OCI-LY3 (cell line): ENCODE data around the gene IDH1.
A peak's percentile ranks its signal among the peaks of the same experiment; 100 is the strongest.

Experiments used
- H2AFZ ChIP-seq: fragments of 200-600, 300-600 bp; shearing (Covaris generic); 2 replicates; pipeline ENCODE4 v1.6.0; 2014; ENCODE audit warnings: antibody characterized with exemption, low read depth, low read length
- H3K27ac ChIP-seq: fragments of 200-600, 300-600 bp; sonication (generic); 2 replicates; pipeline ENCODE4 v1.5.1; 2014; ENCODE audit warnings: mild to moderate bottlenecking, low read length, moderate library complexity, mixed read lengths
- H3K27me3 ChIP-seq: fragments of 200-600, 300-600 bp; sonication (generic); 2 replicates; pipeline ENCODE4 v1.6.1; 2014; ENCODE audit warnings: low read depth, low read length, mixed read lengths
- H3K36me3 ChIP-seq: fragments of 200-600, 300-600 bp; sonication (generic); replicated peaks from 2 replicates; pipeline ENCODE3; 2014; ENCODE audit warnings: low read depth, low read length, mixed read lengths
- H3K4me1 ChIP-seq: fragments of 300-600, 200-600 bp; sonication (generic); 2 replicates; pipeline ENCODE4 v1.6.1; 2014; ENCODE audit warnings: low read length, mixed read lengths
- H3K4me2 ChIP-seq: fragments of 200-600, 300-600 bp; sonication (generic); 2 replicates; pipeline ENCODE4 v1.6.1; 2014; ENCODE audit warnings: low read length, mixed read lengths
- H3K4me3 ChIP-seq: fragments of 300-600, 200-600 bp; sonication (generic); 2 replicates; pipeline ENCODE4 v1.5.1; 2014; ENCODE audit warnings: antibody characterized with exemption, mild to moderate bottlenecking, low read length, moderate library complexity
- H3K79me2 ChIP-seq: fragments of 300-600, 200-600 bp; shearing (Covaris generic); 2 replicates; pipeline ENCODE4 v1.6.1; 2014; ENCODE audit warnings: mild to moderate bottlenecking, low read length, mixed read lengths
- H3K9ac ChIP-seq: fragments of 300-600, 200-600 bp; shearing (Covaris generic); 2 replicates; pipeline ENCODE4 v1.6.0; 2014; ENCODE audit warnings: mild to moderate bottlenecking, low read length, moderate library complexity
- H3K9me3 ChIP-seq: fragments of 200-600, 300-600 bp; shearing (Covaris generic); 2 replicates; pipeline ENCODE4 v1.6.1; 2014; ENCODE audit warnings: low read length, mixed read lengths; ENCODE audit not compliant: insufficient read depth
- H4K20me1 ChIP-seq: fragments of 200-600, 300-600 bp; sonication (generic); 2 replicates; pipeline ENCODE4 v1.6.1; 2016; ENCODE audit warnings: low read length, mixed read lengths; ENCODE audit not compliant: insufficient read depth
- EZH2phosphoT487 ChIP-seq: fragments of 200-600 bp; shearing (Covaris generic); IDR thresholded peaks from 2 replicates; pipeline ENCODE4 v1.6.1; 2018; ENCODE audit warnings: antibody characterized with exemption, mixed run types, low read depth
- TF ChIP-seq, protein P1 (sequence below): fragments of 200-600, 300-600 bp; sonication (generic); IDR thresholded peaks from 2 replicates; pipeline ENCODE4 v1.5.1; 2014; ENCODE audit warnings: antibody characterized with exemption, low read length, low read depth

Gene IDH1

DNA sequence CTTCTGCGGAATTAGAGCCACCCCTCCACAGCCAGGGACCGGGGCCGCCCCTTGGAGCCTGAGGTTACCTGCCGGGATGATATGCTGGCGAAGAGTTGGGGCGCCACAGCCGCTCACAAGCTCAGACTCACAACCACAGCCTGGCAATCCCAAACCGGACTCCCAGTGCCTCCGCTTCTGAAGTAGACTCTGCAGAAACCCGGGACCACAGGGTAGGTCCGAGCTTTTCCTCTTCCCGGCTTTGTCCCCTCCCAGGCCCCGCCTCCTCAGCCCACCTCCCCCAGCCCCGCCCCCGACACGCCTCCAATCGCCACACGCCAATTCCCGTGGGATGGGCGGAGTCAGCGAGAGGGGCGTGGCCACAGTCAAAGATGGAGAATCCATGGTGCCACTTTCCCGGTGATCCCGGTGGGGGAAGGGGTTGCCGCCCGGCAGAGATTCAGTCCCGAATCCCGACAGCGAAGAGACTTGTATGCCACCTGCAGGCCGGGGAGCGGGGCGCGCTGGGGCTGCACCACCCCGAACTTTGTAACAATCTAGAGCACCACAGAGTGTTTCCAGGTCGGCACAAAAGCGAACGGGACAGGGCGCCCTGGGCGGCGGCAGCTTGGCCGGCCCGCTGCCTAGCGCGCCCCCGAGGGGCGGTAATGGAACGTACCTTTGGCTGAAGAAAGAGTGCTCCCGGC lies at the start of gene IDH1:
TSS of gene IDH1 (minus strand) at position 201 of the 686 bp plus-strand sequence. CDS start 3,520 bp downstream, outside the sequence.
- H3K4me3 ChIP-seq = peak within 1 kb of the TSS; percentile 93
- peak within 1 kb of the TSS; percentile 42 for H3K27ac ChIP-seq
- no peak for TF ChIP-seq EZH2phosphoT487
- TF ChIP-seq, protein P1, sequence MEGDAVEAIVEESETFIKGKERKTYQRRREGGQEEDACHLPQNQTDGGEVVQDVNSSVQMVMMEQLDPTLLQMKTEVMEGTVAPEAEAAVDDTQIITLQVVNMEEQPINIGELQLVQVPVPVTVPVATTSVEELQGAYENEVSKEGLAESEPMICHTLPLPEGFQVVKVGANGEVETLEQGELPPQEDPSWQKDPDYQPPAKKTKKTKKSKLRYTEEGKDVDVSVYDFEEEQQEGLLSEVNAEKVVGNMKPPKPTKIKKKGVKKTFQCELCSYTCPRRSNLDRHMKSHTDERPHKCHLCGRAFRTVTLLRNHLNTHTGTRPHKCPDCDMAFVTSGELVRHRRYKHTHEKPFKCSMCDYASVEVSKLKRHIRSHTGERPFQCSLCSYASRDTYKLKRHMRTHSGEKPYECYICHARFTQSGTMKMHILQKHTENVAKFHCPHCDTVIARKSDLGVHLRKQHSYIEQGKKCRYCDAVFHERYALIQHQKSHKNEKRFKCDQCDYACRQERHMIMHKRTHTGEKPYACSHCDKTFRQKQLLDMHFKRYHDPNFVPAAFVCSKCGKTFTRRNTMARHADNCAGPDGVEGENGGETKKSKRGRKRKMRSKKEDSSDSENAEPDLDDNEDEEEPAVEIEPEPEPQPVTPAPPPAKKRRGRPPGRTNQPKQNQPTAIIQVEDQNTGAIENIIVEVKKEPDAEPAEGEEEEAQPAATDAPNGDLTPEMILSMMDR = peak; percentile 48
- peak within 1 kb of the TSS; percentile 82 for H3K4me2 ChIP-seq
- peak within 1 kb of the TSS; percentile 71 for H3K9ac ChIP-seq
- no peaks in the 10 kb centered on the region for H3K9me3 ChIP-seq
- H3K27me3 ChIP-seq = no peaks in the 10 kb centered on the region
- no peaks in the 10 kb centered on the region for H4K20me1 ChIP-seq
- peak within 1 kb of the TSS; percentile 91 for H2AFZ ChIP-seq
- H3K4me1 ChIP-seq = peaks cover 11% of the 10 kb centered on the region
- H3K36me3 ChIP-seq = peaks cover 30% of the 10 kb centered on the region
- H3K79me2 ChIP-seq = no peaks in the 10 kb centered on the region

DNA sequence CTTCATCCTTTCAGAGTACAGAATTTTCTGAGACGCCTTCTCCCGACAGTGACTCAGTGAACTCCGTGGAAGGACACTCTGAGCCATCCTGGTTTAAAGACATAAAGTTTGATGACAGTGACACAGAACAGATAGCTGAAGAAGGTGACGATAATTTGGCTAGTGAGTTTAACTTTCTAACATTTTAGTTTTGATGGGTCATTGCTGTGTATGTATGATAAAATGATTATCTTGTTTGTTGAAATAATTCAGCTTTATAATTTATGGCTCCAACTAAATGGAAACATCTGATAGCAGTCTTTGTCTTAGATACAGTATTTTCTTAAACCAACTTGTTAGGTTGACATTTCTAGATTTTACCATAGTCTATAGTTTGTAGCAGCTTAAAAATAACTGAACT lies 49.3 kb upstream of the IDH1 start:
- H2AFZ ChIP-seq = no peak overlapping the region
- no peaks in the 10 kb centered on the region for H3K27me3 ChIP-seq
- no peak overlapping the region for H3K27ac ChIP-seq
- TF ChIP-seq, protein P1 = no peak
- no peak for TF ChIP-seq EZH2phosphoT487
- H3K4me2 ChIP-seq = no peak overlapping the region
- no peaks in the 10 kb centered on the region for H4K20me1 ChIP-seq
- peaks cover 41% of the 10 kb centered on the region for H3K36me3 ChIP-seq
- H3K4me3 ChIP-seq = no peak overlapping the region
- no peak overlapping the region for H3K9ac ChIP-seq
- H3K9me3 ChIP-seq = no peaks in the 10 kb centered on the region
- H3K4me1 ChIP-seq = no peaks in the 10 kb centered on the region
- H3K79me2 ChIP-seq = no peaks in the 10 kb centered on the region

DNA sequence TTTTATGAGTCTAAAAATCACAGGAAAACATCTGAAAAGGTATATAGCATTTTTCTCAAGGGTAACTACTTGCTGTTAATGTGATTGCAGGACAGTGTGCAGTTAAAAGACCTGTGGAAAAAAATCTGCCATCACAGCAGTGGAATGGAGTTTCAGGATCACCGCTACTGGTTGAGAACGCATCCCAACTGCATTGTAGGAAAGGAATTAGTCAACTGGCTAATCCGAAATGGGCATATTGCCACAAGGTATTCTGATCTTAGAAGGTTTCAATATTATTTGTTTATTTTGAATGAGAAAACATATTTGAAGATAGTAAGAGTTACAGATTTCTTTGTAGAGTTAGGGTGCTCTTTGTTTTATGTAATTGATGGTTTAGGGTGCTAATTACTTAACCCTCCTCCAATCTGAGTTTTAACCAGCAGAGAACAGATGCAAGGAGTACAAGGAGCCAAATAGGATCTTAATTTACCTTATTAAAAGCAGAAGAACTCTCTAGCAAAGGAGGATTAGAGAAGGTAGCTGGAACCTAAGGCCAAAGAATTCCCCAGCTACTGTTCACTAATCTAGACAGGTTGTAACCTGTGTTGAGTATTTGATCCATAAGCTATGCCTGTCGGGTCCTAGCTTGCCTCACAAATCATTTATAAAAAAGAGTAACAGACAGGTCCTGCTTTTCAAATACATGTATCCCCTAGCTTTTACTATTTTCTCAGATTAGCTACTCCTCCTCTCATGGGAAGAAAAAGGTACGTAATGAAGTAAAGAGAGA lies 46.2 kb upstream of the IDH1 start:
- TF ChIP-seq, protein P1 = no peak
- no peak for TF ChIP-seq EZH2phosphoT487
- Histone ChIP-seq H3K4me1 (0 out of 2 replicates have a peak, but pooled peaks cover 8% of the 10 kb centered on the region), H3K36me3 (peaks cover 40% of the 10 kb centered on the region), H3K79me2 (peaks cover 4% of the 10 kb centered on the region; the same call in 1 of the 2 replicates), H4K20me1 (no peaks in the 10 kb centered on the region), H3K27ac (no peak overlapping the region), H3K27me3 (no peaks in the 10 kb centered on the region), H3K9ac (no peak overlapping the region), H3K9me3 (no peaks in the 10 kb centered on the region), H3K4me2 (no peak overlapping the region), H2AFZ (no peak overlapping the region), H3K4me3 (no peak overlapping the region)

DNA sequence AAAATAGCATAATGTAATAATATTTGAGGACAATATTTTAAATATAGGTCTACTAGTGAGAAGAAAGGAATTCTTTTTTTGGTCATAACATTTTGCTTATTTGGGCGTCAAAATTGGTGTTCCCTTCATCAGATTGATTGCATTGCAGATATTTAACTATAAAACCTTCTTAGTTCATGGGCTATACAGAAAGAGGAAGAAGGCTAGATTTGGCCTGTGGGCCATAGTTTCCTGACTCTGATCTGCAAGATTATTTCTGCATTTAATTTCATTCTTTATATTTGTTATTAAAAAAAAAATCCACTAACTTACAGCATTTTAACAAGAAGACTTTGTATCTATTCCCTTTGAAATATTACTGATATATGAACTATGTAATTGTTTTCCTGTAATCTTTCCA lies 43.1 kb upstream of the IDH1 start:
- no peak for TF ChIP-seq EZH2phosphoT487
- TF ChIP-seq, protein P1 = no peak
- Histone ChIP-seq H3K27me3 (no peaks in the 10 kb centered on the region), H3K36me3 (peaks cover 43% of the 10 kb centered on the region), H3K79me2 (peaks cover 8% of the 10 kb centered on the region), H3K27ac (no peak overlapping the region), H3K9ac (no peak overlapping the region), H4K20me1 (no peaks in the 10 kb centered on the region), H3K4me3 (no peak overlapping the region), H3K4me1 (peaks cover 35% of the 10 kb centered on the region), H3K9me3 (no peaks in the 10 kb centered on the region), H2AFZ (no peak overlapping the region), H3K4me2 (no peak overlapping the region)
